Choroid plexus epithelial cell (primary cell): Measurements from ENCODE around the gene PLPPR3.
"Not testable (repeated sequence)": the region's sequence is repeated elsewhere in the genome, so short reads cannot be mapped to it uniquely, and the experiment has no call there.

Experiments used
- DNase-seq: peaks from one replicate; pipeline ENCODE4 v3.0.0-alpha.2; 2010; ENCODE audit warnings: low read depth
- H3K4me3 ChIP-seq: 2 replicates; pipeline ENCODE4 v1.5.1; 2011; ENCODE audit warnings: low read depth, mild to moderate bottlenecking, control low read depth, low read length, moderate library complexity
- TF ChIP-seq, protein P1 (sequence below): conservative IDR thresholded peaks from 2 replicates; pipeline ENCODE4 v1.5.1; 2011; ENCODE audit warnings: low read depth, mild to moderate bottlenecking, control low read depth, inconsistent platforms, low read length, moderate library complexity

Gene PLPPR3

DNA sequence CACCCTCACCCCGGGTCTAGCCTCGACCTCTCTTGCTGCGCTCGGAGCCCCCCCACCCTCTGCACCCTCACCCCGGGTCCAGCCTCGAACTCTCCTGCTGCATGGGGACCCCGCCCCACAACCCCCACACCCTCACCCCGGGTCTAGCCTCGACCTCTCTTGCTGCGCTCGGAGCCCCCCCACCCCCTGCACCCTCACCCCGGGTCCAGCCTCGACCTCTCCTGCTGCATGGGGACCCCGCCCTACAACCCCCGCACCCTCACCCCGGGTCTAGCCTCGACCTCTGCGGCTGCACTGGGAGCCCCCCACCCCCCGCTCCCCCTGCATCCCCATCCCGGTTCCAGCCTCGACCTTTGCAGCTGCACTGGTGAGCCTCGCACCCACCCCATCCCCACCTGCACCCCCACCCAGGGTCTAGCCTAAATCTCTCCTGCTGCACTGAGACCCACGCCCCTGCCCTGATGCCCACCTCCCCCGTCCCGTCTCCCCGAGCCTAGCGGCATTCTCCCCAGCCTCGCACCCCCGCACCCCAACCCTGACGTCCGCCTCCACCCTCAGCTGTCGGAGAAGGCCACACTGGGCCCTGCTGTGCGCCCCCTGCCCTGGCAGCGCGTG is 39.5 kb upstream of the PLPPR3 start:
- TF ChIP-seq, protein P1, sequence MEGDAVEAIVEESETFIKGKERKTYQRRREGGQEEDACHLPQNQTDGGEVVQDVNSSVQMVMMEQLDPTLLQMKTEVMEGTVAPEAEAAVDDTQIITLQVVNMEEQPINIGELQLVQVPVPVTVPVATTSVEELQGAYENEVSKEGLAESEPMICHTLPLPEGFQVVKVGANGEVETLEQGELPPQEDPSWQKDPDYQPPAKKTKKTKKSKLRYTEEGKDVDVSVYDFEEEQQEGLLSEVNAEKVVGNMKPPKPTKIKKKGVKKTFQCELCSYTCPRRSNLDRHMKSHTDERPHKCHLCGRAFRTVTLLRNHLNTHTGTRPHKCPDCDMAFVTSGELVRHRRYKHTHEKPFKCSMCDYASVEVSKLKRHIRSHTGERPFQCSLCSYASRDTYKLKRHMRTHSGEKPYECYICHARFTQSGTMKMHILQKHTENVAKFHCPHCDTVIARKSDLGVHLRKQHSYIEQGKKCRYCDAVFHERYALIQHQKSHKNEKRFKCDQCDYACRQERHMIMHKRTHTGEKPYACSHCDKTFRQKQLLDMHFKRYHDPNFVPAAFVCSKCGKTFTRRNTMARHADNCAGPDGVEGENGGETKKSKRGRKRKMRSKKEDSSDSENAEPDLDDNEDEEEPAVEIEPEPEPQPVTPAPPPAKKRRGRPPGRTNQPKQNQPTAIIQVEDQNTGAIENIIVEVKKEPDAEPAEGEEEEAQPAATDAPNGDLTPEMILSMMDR, result no peak
- no peak overlapping the region for H3K4me3 ChIP-seq
- no peak for DNase-seq

DNA sequence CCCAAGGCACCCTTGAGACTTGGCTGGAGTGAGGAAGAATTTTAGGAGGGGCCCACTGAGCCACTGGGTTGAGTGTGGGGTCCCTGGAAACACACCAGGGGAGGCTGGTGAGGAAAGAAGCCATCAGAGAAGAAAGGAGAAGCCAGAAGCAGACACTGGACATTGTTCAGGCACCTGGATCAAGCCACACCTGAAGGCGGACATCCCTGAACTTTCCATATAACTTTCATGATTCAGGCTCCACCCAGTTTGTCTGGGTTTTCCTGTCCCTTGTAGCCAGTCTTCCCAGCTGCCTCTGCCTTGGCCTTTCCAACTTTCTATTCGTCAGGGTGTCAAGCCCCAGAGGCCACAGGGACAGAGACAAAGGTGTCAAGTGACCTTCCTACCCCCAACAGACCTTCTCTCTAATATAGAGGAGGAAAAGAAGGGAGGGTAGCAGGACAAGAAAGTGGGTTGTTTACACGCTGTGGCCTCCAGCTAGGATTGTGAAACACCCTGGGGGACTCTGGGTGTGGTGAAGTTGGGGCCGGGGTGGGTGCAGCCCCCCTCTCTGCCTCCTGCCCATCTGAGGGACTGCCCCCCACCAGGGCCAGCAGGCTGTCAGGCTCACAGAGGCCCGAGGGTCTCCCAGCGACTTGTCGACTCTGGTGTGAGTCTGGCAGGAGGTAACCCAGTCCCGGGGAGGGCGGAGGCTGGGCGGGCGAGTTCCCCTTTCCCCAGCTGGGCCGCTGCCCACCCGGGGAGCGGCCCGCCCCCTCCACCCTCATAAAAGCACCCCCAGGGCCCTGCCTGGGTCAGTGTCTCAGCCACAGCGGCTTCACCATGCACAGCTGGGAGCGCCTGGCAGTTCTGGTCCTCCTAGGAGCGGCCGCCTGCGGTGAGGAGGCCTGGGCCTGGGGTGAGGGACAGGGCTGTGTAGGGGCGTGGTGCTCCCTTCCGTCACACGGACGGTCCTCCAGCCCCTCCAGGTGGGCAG is 37.4 kb upstream of the PLPPR3 start, which contains the start of gene CFD:
Gene CFD, plus strand, starts transcription at position 797 of the 976 bp plus-strand sequence. Its CDS starts 26 bp downstream, at position 823.
- TF ChIP-seq, protein P1, result no peak
- peak within 1 kb of the TSS; percentile 52 for H3K4me3 ChIP-seq
- DNase-seq, result no peak

DNA sequence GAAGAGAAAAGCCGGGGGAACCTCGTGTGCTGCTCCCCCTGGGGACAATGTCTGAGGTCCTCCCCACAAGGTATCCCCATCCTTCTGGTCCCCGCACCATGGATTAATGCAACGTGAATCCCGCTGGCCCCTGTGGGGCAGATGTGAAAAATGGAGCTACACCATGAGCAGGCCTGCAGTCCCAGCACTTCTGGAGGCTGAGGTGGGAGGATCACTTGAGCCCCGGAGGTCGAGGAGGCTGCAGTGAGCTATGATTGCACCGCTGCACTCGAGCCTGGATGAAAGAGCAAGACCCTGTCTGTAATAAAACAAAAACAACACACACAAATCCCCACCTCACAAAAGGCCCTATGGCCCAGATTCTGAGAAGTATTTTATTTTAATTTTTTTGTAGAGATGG is 36.5 kb upstream of the PLPPR3 start:
- DNase-seq, result no peak
- TF ChIP-seq, protein P1, result no peak

DNA sequence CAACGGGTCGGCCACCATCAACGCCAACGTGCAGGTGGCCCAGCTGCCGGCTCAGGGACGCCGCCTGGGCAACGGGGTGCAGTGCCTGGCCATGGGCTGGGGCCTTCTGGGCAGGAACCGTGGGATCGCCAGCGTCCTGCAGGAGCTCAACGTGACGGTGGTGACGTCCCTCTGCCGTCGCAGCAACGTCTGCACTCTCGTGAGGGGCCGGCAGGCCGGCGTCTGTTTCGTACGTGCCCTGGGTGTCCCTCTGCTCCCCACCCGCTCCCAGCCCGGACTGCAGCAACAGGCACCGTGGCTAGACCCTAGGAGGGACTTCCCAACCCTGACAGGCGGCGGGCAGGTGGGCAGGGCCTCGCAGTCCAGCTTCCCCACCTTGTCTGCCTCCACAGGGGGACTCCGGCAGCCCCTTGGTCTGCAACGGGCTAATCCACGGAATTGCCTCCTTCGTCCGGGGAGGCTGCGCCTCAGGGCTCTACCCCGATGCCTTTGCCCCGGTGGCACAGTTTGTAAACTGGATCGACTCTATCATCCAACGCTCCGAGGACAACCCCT is 33.9 kb upstream of the PLPPR3 start:
- DNase-seq, result no peak
- no peak overlapping the region for H3K4me3 ChIP-seq
- TF ChIP-seq, protein P1, result no peak

More for the DNA sequence above, 36.5 kb upstream of the PLPPR3 start:
- no peak overlapping the region for H3K4me3 ChIP-seq

DNA sequence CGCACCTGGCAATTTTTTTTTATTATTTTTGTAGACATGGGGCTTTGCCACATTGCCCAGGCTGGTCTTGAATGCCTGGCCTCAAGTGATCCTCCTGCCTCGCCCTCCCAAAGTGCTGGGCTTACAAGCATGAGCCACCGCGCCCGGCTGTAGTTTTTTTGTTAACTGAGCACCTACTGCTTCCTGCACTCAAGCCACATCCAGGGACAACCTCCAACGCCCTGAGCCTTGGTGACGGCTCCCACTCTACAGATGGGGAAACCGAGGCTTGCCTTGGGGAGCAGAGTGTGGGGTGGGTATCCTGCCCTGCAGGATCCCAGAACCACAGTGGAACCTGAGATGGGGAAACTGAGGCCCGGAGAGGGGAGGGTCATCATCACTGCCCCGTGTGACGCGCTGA is 33.4 kb upstream of the PLPPR3 start:
- DNase-seq, result no peak
- TF ChIP-seq, protein P1, result no peak
- H3K4me3 ChIP-seq, result no peak overlapping the region

DNA sequence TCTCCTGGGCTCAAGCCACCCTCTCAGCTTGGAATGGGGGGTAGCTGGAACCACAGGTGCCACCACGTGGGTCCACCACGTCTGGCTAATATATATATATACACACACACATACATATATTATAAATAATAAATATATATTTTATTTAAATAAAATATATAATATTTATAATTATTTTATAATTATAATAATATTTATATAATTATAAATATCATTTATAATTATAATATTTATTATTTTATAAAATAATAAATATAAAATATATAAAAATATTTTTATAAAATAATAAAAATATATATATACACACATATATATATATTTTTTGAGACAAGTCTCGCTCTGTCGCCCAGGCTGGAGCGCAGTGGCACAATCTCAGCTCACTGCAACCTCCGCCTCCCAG is 32.8 kb upstream of the PLPPR3 start:
- H3K4me3 ChIP-seq, result no peak overlapping the region
- TF ChIP-seq, protein P1, result no peak
- no peak for DNase-seq

DNA sequence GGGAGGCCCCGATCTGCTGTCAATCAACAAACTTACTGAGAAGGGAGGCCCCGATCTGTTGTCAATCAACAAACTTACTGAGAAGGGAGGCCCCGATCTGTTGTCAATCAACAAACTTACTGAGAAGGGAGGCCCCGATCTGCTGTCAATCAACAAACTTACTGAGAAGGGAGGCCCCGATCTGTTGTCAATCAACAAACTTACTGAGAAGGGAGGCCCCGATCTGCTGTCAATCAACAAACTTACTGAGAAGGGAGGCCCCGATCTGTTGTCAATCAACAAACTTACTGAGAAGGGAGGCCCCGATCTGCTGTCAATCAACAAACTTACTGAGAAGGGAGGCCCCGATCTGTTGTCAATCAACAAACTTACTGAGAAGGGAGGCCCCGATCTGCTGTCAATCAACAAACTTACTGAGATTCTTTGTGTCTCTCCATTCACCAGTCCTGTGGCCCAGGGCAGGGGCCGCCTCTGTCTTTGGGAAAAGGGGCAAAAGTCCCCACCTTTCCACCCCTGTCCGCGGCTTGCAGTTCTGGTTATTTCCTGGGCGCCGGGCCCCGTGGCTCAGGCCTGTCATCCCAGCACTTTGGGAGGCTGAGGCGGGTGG is 32.0 kb upstream of the PLPPR3 start:
- not testable (repeated sequence) for H3K4me3 ChIP-seq

More for the DNA sequence above, 32.0 kb upstream of the PLPPR3 start:
- DNase-seq, result not testable (repeated sequence)
